Measurements from ENCODE around the gene CIZ1.

The CIZ1 gene

GRCh38 chr9:128148509-128149000 lies 42.8 kb downstream of the CIZ1 start:
- no peak overlapping the region for H3K4me3 ChIP-seq (ENCODE audit: low read depth, low read length)
- no peak for TF ChIP-seq CTCF (conservative IDR thresholded peaks at IDR 0.05; ENCODE audit: low read depth, low read length)
- no peak for DNase-seq (ENCODE audit: low read depth)

- no peak for TF ChIP-seq CTCF (conservative IDR thresholded peaks at IDR 0.05; ENCODE audit: low read depth, low read length)
- DNase-seq (ENCODE audit: low read depth) = no peak
- no peak overlapping the region for H3K4me3 ChIP-seq (ENCODE audit: low read depth, low read length)
Observed at GRCh38 chr9:128146591-128147120, 44.7 kb downstream of the CIZ1 start.

GRCh38 chr9:128145951-128146351 lies 45.4 kb downstream of the CIZ1 start:
- H3K4me3 ChIP-seq (ENCODE audit: low read depth, low read length) = no peak overlapping the region
- TF ChIP-seq CTCF (conservative IDR thresholded peaks at IDR 0.05; ENCODE audit: low read depth, low read length) = no peak
- DNase-seq (ENCODE audit: low read depth) = no peak

- DNase-seq (ENCODE audit: low read depth) = no peak
- no peak for TF ChIP-seq CTCF (conservative IDR thresholded peaks at IDR 0.05; ENCODE audit: low read depth, low read length)
Observed at GRCh38 chr9:128145536-128145935, 45.8 kb downstream of the CIZ1 start.

GRCh38 chr9:128144239-128145181 lies 46.9 kb downstream of the CIZ1 start:
- TF ChIP-seq CTCF (conservative IDR thresholded peaks at IDR 0.05; ENCODE audit: low read depth, low read length) = no peak
- no peak overlapping the region for H3K4me3 ChIP-seq (ENCODE audit: low read depth, low read length)
- no peak for DNase-seq (ENCODE audit: low read depth)

More at GRCh38 chr9:128145536-128145935, 45.8 kb downstream of the CIZ1 start:
- H3K4me3 ChIP-seq (ENCODE audit: low read depth, low read length) = no peak overlapping the region

GRCh38 chr9:128143525-128144238 lies 47.7 kb downstream of the CIZ1 start:
- DNase-seq (ENCODE audit: low read depth) = no peak
- no peak for TF ChIP-seq CTCF (conservative IDR thresholded peaks at IDR 0.05; ENCODE audit: low read depth, low read length)
- no peak overlapping the region for H3K4me3 ChIP-seq (ENCODE audit: low read depth, low read length)
